K562 (cell line): ENCODE data around the gene RIOK3. TPM values are rescaled to one million over a fixed set of nuclear protein-coding genes. Genes with fewer than 3 reads are reported as not detected.

Experiments
- ATAC-seq: fragments of 200-7000 bp; cut with Tn5 transposase; 3 replicates; pipeline ENCODE4 v1.9.1; 2020; ENCODE audit warnings: moderate library complexity
- BruUV-seq: library from RNA; stranded (reverse); fragments of 400-500 nt; replicated peaks from 2 replicates; lab custom pipeline; 2021; lab: Mats Ljungman, UMichigan
- CTCF ChIA-PET: fragments of 300-600 bp; formaldehyde crosslinking; extraction: SDS; loops from one replicate; lab custom pipeline; 2021; ENCODE audit warnings: low intra/inter-chr PET ratio; lab: Yijun Ruan, JAX
- POLR2A ChIA-PET: fragments of 300-600, 350-650 bp; sonication (Branson Sonifier 250); formaldehyde crosslinking; extraction: SDS; loops from one replicate; lab custom pipeline; 2021; ENCODE audit warnings: antibody characterized with exemption, inconsistent platforms; lab: Yijun Ruan, JAX
- DNase-seq, 4 experiments: peaks; one replicate each; pipeline versions ENCODE4 v3.0.0 to v3.0.0-alpha.2; 2011 to 2018; ENCODE audit warnings: low spot score in 3 of 4, mixed read lengths in 3 of 4; ENCODE audit errors: extremely low read depth in 1 of 4
- FAIRE-seq: peaks from 2 replicates; lab custom pipeline; 2011; peaks lifted over from hg19 to GRCh38; lab: Jason Lieb, UNC
- H2AFZ ChIP-seq: 2 replicates; pipeline ENCODE4 v1.6.0; 2011; ENCODE audit warnings: low read depth, low read length, control low read depth, inconsistent platforms
- H3K27ac ChIP-seq: fragments of 200-600 bp; 3 replicates; pipeline ENCODE4 v1.8.0; 2011; ENCODE audit warnings: low read depth, mild to moderate bottlenecking, control low read depth, inconsistent platforms, low read length, moderate library complexity, mixed read lengths; ENCODE audit errors: extremely low read depth
- H3K27me3 ChIP-seq, 2 experiments: fragments of 300-600 bp in 1 of 2; 2 replicates in 1 of 2; 3 replicates in 1 of 2; pipeline versions ENCODE4 v1.6.0 to v1.8.0; 2011; ENCODE audit warnings: inconsistent platforms in 2 of 2, low read length in 2 of 2, mild to moderate bottlenecking in 1 of 2, mixed read lengths in 1 of 2, moderate library complexity in 1 of 2; ENCODE audit not compliant: control insufficient read depth in 2 of 2, insufficient read depth in 2 of 2
- H3K36me3 ChIP-seq: fragments of 300-600 bp; 3 replicates; pipeline ENCODE4 v1.8.0; 2011; ENCODE audit warnings: mild to moderate bottlenecking, low read length, inconsistent platforms; ENCODE audit not compliant: control insufficient read depth, insufficient read depth
- H3K4me1 ChIP-seq, 2 experiments: fragments of 200-600 bp in 1 of 2; replicated peaks in 1 of 2; 2 replicates in 1 of 2; 3 replicates in 1 of 2; pipeline versions ENCODE4 v1.5.1 to v1.8.0; 2011; ENCODE audit warnings: inconsistent platforms in 2 of 2, low read length in 2 of 2, mild to moderate bottlenecking in 1 of 2, mixed read lengths in 1 of 2, moderate library complexity in 1 of 2; ENCODE audit not compliant: control insufficient read depth in 2 of 2, insufficient read depth in 2 of 2
- H3K4me2 ChIP-seq: 2 replicates; pipeline ENCODE4 v1.6.1; 2011; ENCODE audit warnings: low read length, control low read depth, inconsistent platforms, mixed read lengths; ENCODE audit not compliant: insufficient read depth
- H3K4me3 ChIP-seq: fragments of 200-600 bp; sonication (generic), shearing (Covaris generic); 2 replicates; pipeline ENCODE4 v1.5.1; 2016; ENCODE audit warnings: control low read depth, inconsistent platforms
- H3K79me2 ChIP-seq: fragments of 200-600 bp; 3 replicates; pipeline ENCODE4 v1.8.0; 2011; ENCODE audit warnings: low read length, inconsistent platforms; ENCODE audit not compliant: control insufficient read depth, insufficient read depth
- H3K9ac ChIP-seq, 2 experiments: 2 replicates each; pipeline versions ENCODE4 v1.6.0 to v1.6.1; 2011; ENCODE audit warnings: low read depth in 2 of 2, low read length in 2 of 2, control low read depth in 1 of 2, inconsistent platforms in 1 of 2, mild to moderate bottlenecking in 1 of 2, mixed read lengths in 1 of 2; ENCODE audit not compliant: insufficient read depth in 1 of 2
- H3K9me1 ChIP-seq: one replicate; pipeline ENCODE4 v1.6.0; 2011; ENCODE audit warnings: inconsistent platforms, mild to moderate bottlenecking, low read length, moderate library complexity; ENCODE audit not compliant: control insufficient read depth, insufficient read depth
- H3K9me3 ChIP-seq: replicated peaks from 2 replicates; pipeline ENCODE4 v1.5.1; 2011; ENCODE audit warnings: low read depth, low read length, inconsistent platforms; ENCODE audit not compliant: control insufficient read depth, insufficient read depth
- H4K20me1 ChIP-seq: replicated peaks from 2 replicates; pipeline ENCODE4 v1.6.1; 2011; ENCODE audit warnings: low read length, inconsistent platforms, mixed read lengths; ENCODE audit not compliant: control insufficient read depth, insufficient read depth
- BACH1 ChIP-seq: fragments of 200-800 bp; sonication (Bioruptor generic); IDR thresholded peaks from 2 replicates; pipeline ENCODE4 v1.6.1; 2016; ENCODE audit warnings: missing genetic modification characterization, missing compliant biosample characterization
- CBX2 ChIP-seq: fragments of 200-600 bp; sonication (generic); IDR thresholded peaks from one replicate; pipeline ENCODE4 v1.6.1; 2012; ENCODE audit warnings: mild to moderate bottlenecking, low read length, inconsistent platforms; ENCODE audit not compliant: insufficient read depth, poor library complexity, severe bottlenecking
- CC2D1A ChIP-seq: fragments of 450-650 bp; IDR thresholded peaks from 2 replicates; pipeline ENCODE4 v1.6.1; 2017; ENCODE audit warnings: mild to moderate bottlenecking
- CSDE1 ChIP-seq, 2 experiments: fragments of 450-650 bp; IDR thresholded peaks; 2 replicates each; pipeline ENCODE4 v1.6.1; 2016; ENCODE audit warnings: mild to moderate bottlenecking in 1 of 2
- DNMT1 ChIP-seq: fragments of 450-650 bp; IDR thresholded peaks from 2 replicates; pipeline ENCODE4 v1.6.1; 2016; ENCODE audit warnings: antibody characterized with exemption, mild to moderate bottlenecking
- DPF2 ChIP-seq: fragments of 450-650 bp; IDR thresholded peaks from 2 replicates; pipeline ENCODE4 v1.6.1; 2016
- KAT2B ChIP-seq: IDR thresholded peaks from one replicate; pipeline ENCODE4 v1.6.1; 2012; ENCODE audit warnings: low read depth, mild to moderate bottlenecking, control low read depth, inconsistent platforms, low read length, moderate library complexity
- NCOA1 ChIP-seq: fragments of 450-650 bp; IDR thresholded peaks from 2 replicates; pipeline ENCODE4 v1.6.1; 2016; ENCODE audit warnings: low read depth
- NCOA4 ChIP-seq: fragments of 450-650 bp; IDR thresholded peaks from 2 replicates; pipeline ENCODE4 v1.6.1; 2018; ENCODE audit warnings: mild to moderate bottlenecking; ENCODE audit not compliant: partially characterized antibody
- TEAD2 ChIP-seq: fragments of 450-650 bp; IDR thresholded peaks from 2 replicates; pipeline ENCODE4 v1.6.1; 2016; ENCODE audit warnings: missing genetic modification characterization, control low read depth, missing compliant biosample characterization
- ZNF239 ChIP-seq: fragments of 250-450 bp; sonication (Bioruptor Pico); IDR thresholded peaks from 2 replicates; pipeline ENCODE4 v1.4.0; 2020; ENCODE audit warnings: mild to moderate bottlenecking
- ZNF584 ChIP-seq: fragments of 200-800 bp; sonication (Bioruptor generic); IDR thresholded peaks from 2 replicates; pipeline ENCODE4 v1.6.1; 2016; ENCODE audit warnings: low read depth, mild to moderate bottlenecking, missing genetic modification characterization, missing compliant biosample characterization
- WGBS: fragments of 100-300 bp; shearing (Covaris generic); methylation state at CpG from one replicate; pipeline ENCODE4 v1.1.6; 2016; ENCODE audit warnings: low coverage, mixed read lengths; ENCODE audit not compliant: insufficient coverage; ENCODE audit errors: missing lambda C conversion rate; 5-methylcytosine and 5-hydroxymethylcytosine counted together
- in situ Hi-C: fragments of 300-500 bp; cut with MboI; formaldehyde crosslinking; loops from 4 replicates; pipeline ENCODE4 v1.15.0; 2018; ENCODE audit warnings: inconsistent platforms, mixed read lengths
- intact Hi-C: fragments of 100-400 bp; cut with micrococcal nuclease; formaldehyde crosslinking; loops from 2 replicates; pipeline ENCODE4 v1.14.2; 2022
- polyA plus RNA-seq, 8 experiments: library from polyadenylated mRNA; depleted of rRNA in 4 of 8; stranded (reverse) in 5 of 8; unstranded in 3 of 8; fragments of >200 nt; fragmentation: Nextera tagmentation in 2 of 8; fragmentation: Illumina TruSeq in 1 of 8; extraction: Ambion mirVana in 2 of 8; extraction: Trizol in 1 of 8; gene quantifications; 2 replicates each; pipeline versions ENCODE4 v1.2.1 to v1.2.3, GENCODE V29; 2011 to 2014; ENCODE audit warnings: inconsistent platforms in 1 of 8, missing spikeins in 1 of 8
- total RNA-seq, 7 experiments: library from RNA; depleted of rRNA in 6 of 7; stranded (reverse); fragments of >200 nt in 6 of 7; fragmentation: Illumina TruSeq in 2 of 7; extraction: Trizol in 2 of 7; gene quantifications; 2 replicates each; pipeline versions ENCODE4 v1.2.1 to v1.2.3, GENCODE V29; 2011 to 2021; ENCODE audit warnings: low replicate concordance in 1 of 7
- TF ChIP-seq, protein P1 (sequence below): sonication (generic); formaldehyde crosslinking; IDR thresholded peaks from 2 replicates; pipeline ENCODE4 v1.9.0; 2022; ENCODE audit warnings: mild to moderate bottlenecking, missing genetic modification reagents
- TF ChIP-seq, protein P2 (sequence below): fragments of 250-450 bp; sonication (Bioruptor Pico); IDR thresholded peaks from 2 replicates; pipeline ENCODE4 v1.4.0; 2020; ENCODE audit warnings: mild to moderate bottlenecking

The RIOK3 gene
- total and polyA plus RNA-seq, 9 of the 15 experiments (the other 6 are each of a cell fraction or from before 2014, with no cell fraction given) = 21.4 to 89.5 (median 62.9) TPM

DNA sequence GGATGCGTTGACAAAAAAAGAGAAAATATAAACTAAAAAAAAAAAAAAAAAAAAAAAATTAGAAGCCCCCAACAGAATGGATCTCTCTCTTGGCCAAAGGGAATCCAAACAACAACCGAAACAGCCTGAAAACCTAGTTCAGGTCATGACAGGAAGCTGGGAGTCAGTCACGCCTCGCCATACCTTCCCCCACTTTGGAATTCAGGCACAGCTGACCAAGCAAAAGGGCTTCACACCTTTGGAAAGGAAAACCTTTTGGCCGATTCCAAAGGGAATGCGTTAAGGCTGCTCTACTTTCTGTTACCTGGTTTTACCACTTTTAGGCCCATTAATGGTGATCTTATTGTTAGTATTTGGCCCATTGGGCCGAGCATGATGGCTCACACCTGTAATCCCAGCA, 32.3 kb downstream of the RIOK3 start:
- intact Hi-C loops (no loop called here), in situ Hi-C loops (no loop called here)
- no peak for TF ChIP-seq DPF2
- TF ChIP-seq TEAD2 (tag) = no peak
- TF ChIP-seq, protein P1, sequence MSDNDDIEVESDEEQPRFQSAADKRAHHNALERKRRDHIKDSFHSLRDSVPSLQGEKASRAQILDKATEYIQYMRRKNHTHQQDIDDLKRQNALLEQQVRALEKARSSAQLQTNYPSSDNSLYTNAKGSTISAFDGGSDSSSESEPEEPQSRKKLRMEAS (CRISPR knock-in tag) = no peak
- TF ChIP-seq CBX2 = no peak
- TF ChIP-seq NCOA1 = no peak
- TF ChIP-seq DNMT1 = no peak
- no peak for TF ChIP-seq CSDE1 (IDR thresholded peaks at IDR 0.05)
- TF ChIP-seq ZNF584 (CRISPR knock-in tag) = no peak
- TF ChIP-seq CC2D1A = no peak
- TF ChIP-seq BACH1 (tag) = no peak
- TF ChIP-seq NCOA4 = no peak
- TF ChIP-seq, protein P2, sequence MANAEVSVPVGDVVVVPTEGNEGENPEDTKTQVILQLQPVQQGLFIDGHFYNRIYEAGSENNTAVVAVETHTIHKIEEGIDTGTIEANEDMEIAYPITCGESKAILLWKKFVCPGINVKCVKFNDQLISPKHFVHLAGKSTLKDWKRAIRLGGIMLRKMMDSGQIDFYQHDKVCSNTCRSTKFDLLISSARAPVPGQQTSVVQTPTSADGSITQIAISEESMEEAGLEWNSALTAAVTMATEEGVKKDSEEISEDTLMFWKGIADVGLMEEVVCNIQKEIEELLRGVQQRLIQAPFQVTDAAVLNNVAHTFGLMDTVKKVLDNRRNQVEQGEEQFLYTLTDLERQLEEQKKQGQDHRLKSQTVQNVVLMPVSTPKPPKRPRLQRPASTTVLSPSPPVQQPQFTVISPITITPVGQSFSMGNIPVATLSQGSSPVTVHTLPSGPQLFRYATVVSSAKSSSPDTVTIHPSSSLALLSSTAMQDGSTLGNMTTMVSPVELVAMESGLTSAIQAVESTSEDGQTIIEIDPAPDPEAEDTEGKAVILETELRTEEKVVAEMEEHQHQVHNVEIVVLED (CRISPR knock-in tag) = no peak
- no peak for TF ChIP-seq ZNF239 (CRISPR knock-in tag)
- no peak for TF ChIP-seq KAT2B
- H3K4me2 ChIP-seq = no peak overlapping the region
- WGBS = 78% methylated on average over 7 of the region's 7 CpGs
- ChIA-PET CTCF (no interaction called here), POLR2A (interaction anchor here (1.2 to 2.4 kb wide), 2 partner anchors 11 to 13 kb away, joined by 3 to 26 read pairs; no protein-coding TSS in a partner anchor)
- no peak for DNase-seq
- no peak for FAIRE-seq
- no peaks in the 10 kb centered on the region for H3K9me1 ChIP-seq
- H3K27me3 ChIP-seq = no peaks in the 10 kb centered on the region
- no peak overlapping the region for H3K9ac ChIP-seq
- H3K36me3 ChIP-seq = peaks cover 25% of the 10 kb centered on the region
- H4K20me1 ChIP-seq = no peaks in the 10 kb centered on the region
- no peak overlapping the region for H3K27ac ChIP-seq
- peaks cover 11 to 12% of the 10 kb centered on the region in 2 experiments for H3K4me1 ChIP-seq
- no peaks in the 10 kb centered on the region for H3K9me3 ChIP-seq
- no peak overlapping the region for H2AFZ ChIP-seq
- no peak for ATAC-seq
- BruUV-seq = no TSS peak
- H3K79me2 ChIP-seq = no peaks in the 10 kb centered on the region
- no peak overlapping the region for H3K4me3 ChIP-seq
